Activated effector memory CD4-positive, alpha-beta T cell treated with anti-CD3 and anti-CD28 coated beads, Interleukin-2, amount 50 U/mL, for 16 hours (primary cell): ENCODE results near the gene GALNT9.

Source experiments
- DNase-seq: peaks from one replicate; pipeline ENCODE4 v3.0.0-alpha.2; 2020

The GALNT9 gene

GRCh38 chr12:132166093-132166492, 163.3 kb downstream of the GALNT9 start:
- DNase-seq: no peak

GRCh38 chr12:132165584-132165983, 163.8 kb downstream of the GALNT9 start:
- no peak for DNase-seq

- DNase-seq: no peak
Measured at GRCh38 chr12:132164426-132164825, 165.0 kb downstream of the GALNT9 start.

GRCh38 chr12:132163911-132164288, 165.5 kb downstream of the GALNT9 start:
- no peak for DNase-seq

- DNase-seq: no peak
Measured at GRCh38 chr12:132163041-132163910, 166.1 kb downstream of the GALNT9 start.

GRCh38 chr12:132162508-132163031, 166.8 kb downstream of the GALNT9 start:
- no peak for DNase-seq

GRCh38 chr12:132161796-132162507, 167.4 kb downstream of the GALNT9 start:
- DNase-seq: no peak

- no peak for DNase-seq
Measured at GRCh38 chr12:132161036-132161781, 168.2 kb downstream of the GALNT9 start.

GRCh38 chr12:132160601-132161035, 168.8 kb downstream of the GALNT9 start:
- DNase-seq: no peak

GRCh38 chr12:132160016-132160415, 169.4 kb downstream of the GALNT9 start:
- DNase-seq: no peak

- no peak for DNase-seq
Measured at GRCh38 chr12:132159555-132160003, 169.8 kb downstream of the GALNT9 start.

GRCh38 chr12:132158677-132159554, 170.5 kb downstream of the GALNT9 start:
- no peak for DNase-seq

GRCh38 chr12:132157733-132158409, 171.5 kb downstream of the GALNT9 start:
- DNase-seq: no peak

- no peak for DNase-seq
Measured at GRCh38 chr12:132156573-132157325, 172.6 kb downstream of the GALNT9 start.

GRCh38 chr12:132155771-132156572, 173.4 kb downstream of the GALNT9 start:
- DNase-seq: no peak

- no peak for DNase-seq
Measured at GRCh38 chr12:132154941-132155770, 174.2 kb downstream of the GALNT9 start.

- no peak for DNase-seq
Measured at GRCh38 chr12:132154341-132154761, 175.0 kb downstream of the GALNT9 start.

GRCh38 chr12:132153501-132154340, 175.7 kb downstream of the GALNT9 start:
- DNase-seq: peak; percentile 88
